PC-9 (cell line): ENCODE results near the gene CFAP47. TPM values are rescaled to one million over a fixed set of nuclear protein-coding genes. Genes with fewer than 3 reads are reported as not detected.

Source experiments
- BruUV-seq: library from RNA; stranded (reverse); fragments of 400-500 nt; replicated peaks from 2 replicates; lab custom pipeline; 2021; lab: Mats Ljungman, UMichigan
- CTCF ChIA-PET: fragments of 300-600 bp; sonication (Branson Sonifier 250); formaldehyde crosslinking; loops from one replicate; lab custom pipeline; 2022; ENCODE audit warnings: antibody characterized with exemption; lab: Charles Lee
- POLR2A ChIA-PET: fragments of 300-600 bp; sonication (Branson Sonifier 250); formaldehyde crosslinking; loops from one replicate; lab custom pipeline; 2022; ENCODE audit warnings: antibody characterized with exemption; ENCODE audit not compliant: unreplicated experiment; lab: Charles Lee
- DNase-seq, 2 experiments: peaks; one replicate each; pipeline versions ENCODE4 v3.0.0 to v3.0.0-alpha.2; 2015 to 2022; ENCODE audit warnings: mixed read lengths in 1 of 2
- H2AFZ ChIP-seq: fragments of 200-600 bp; sonication (generic); 2 replicates; pipeline ENCODE4 v1.8.1; 2017; ENCODE audit warnings: antibody characterized with exemption
- H3F3A ChIP-seq: fragments of 200-600 bp; sonication (generic); 2 replicates; pipeline ENCODE4 v1.8.1; 2017; ENCODE audit warnings: antibody characterized with exemption, mild to moderate bottlenecking, low read depth; ENCODE audit not compliant: insufficient read depth
- H3K27ac ChIP-seq: fragments of 200-600 bp; sonication (generic); 2 replicates; pipeline ENCODE4 v1.6.1; 2016; ENCODE audit warnings: mixed run types
- H3K27me3 ChIP-seq: fragments of 200-600 bp; sonication (generic); 2 replicates; pipeline ENCODE4 v1.6.1; 2016; ENCODE audit warnings: low read depth, mixed run types; ENCODE audit not compliant: insufficient read depth
- H3K36me3 ChIP-seq: fragments of 200-600 bp; sonication (generic); 2 replicates; pipeline ENCODE4 v1.6.1; 2016; ENCODE audit warnings: low read depth, mixed run types
- H3K4me1 ChIP-seq: fragments of 200-600 bp; sonication (generic); replicated peaks from 2 replicates; pipeline ENCODE4 v1.6.1; 2016; ENCODE audit warnings: mixed run types; ENCODE audit not compliant: insufficient read depth
- H3K4me2 ChIP-seq: fragments of 200-600 bp; sonication (generic); 2 replicates; pipeline ENCODE4 v1.6.1; 2017; ENCODE audit warnings: mixed run types
- H3K4me3 ChIP-seq: fragments of 200-600 bp; sonication (generic); 2 replicates; pipeline ENCODE4 v1.6.1; 2016; ENCODE audit warnings: mixed run types
- H3K79me2 ChIP-seq: fragments of 200-600 bp; sonication (generic); 2 replicates; pipeline ENCODE4 v1.6.1; 2017; ENCODE audit warnings: low read depth, mixed run types
- H3K9me2 ChIP-seq: fragments of 200-600 bp; sonication (generic); 2 replicates; pipeline ENCODE4 v1.8.1; 2017; ENCODE audit warnings: mild to moderate bottlenecking; ENCODE audit not compliant: insufficient read depth
- H3K9me3 ChIP-seq: fragments of 200-600 bp; sonication (generic); 2 replicates; pipeline ENCODE4 v1.8.1; 2016; ENCODE audit warnings: low read depth; ENCODE audit not compliant: insufficient read depth
- H4K20me1 ChIP-seq: fragments of 200-600 bp; sonication (generic); 2 replicates; pipeline ENCODE4 v1.8.1; 2017; ENCODE audit not compliant: insufficient read depth
- EZH2 ChIP-seq: fragments of 200-600 bp; sonication (generic); IDR thresholded peaks from 2 replicates; pipeline ENCODE4 v1.8.0; 2017; ENCODE audit warnings: antibody characterized with exemption, low read depth
- intact Hi-C: fragments of 100-400 bp; cut with micrococcal nuclease; formaldehyde crosslinking; loops from one replicate; pipeline ENCODE4 v1.10.0; 2022; ENCODE audit not compliant: unreplicated experiment
- total RNA-seq: library from RNA; stranded (reverse); gene quantifications from 2 replicates; pipeline ENCODE4 v1.2.3, GENCODE V29; 2021
- TF ChIP-seq, protein P1 (sequence below): fragments of 200-600 bp; sonication (generic); conservative IDR thresholded peaks from 2 replicates; pipeline ENCODE4 v1.6.1; 2017; ENCODE audit warnings: mixed run types, antibody characterized with exemption, mild to moderate bottlenecking, moderate library complexity

The CFAP47 gene
- total RNA-seq, 1 experiment from 2014 or later = not detected

DNA sequence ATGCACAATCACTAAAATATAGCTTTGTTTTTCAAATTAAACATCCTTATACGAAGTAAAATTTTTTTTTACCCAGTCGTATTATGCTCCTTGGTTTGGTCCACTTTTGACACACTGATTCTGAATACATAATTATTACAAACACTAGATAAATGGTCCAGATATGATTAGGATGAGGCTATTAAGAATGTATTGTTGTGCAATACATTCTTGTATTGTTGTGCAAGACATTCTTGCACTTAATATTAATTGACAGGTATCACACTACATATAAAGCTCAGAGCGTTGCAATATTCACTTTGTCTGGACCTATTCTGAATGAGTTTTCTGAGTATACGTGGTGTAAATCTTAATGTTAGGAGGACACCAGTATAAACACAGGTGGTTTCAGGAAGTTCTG, 464.0 kb downstream of the CFAP47 start:
- H3K36me3 ChIP-seq = no peaks in the 10 kb centered on the region
- POLR2A ChIA-PET = no interaction called here
- H3K27ac ChIP-seq = no peak overlapping the region
- CTCF ChIA-PET = no interaction called here
- H3K79me2 ChIP-seq = no peaks in the 10 kb centered on the region
- TF ChIP-seq, protein P1, sequence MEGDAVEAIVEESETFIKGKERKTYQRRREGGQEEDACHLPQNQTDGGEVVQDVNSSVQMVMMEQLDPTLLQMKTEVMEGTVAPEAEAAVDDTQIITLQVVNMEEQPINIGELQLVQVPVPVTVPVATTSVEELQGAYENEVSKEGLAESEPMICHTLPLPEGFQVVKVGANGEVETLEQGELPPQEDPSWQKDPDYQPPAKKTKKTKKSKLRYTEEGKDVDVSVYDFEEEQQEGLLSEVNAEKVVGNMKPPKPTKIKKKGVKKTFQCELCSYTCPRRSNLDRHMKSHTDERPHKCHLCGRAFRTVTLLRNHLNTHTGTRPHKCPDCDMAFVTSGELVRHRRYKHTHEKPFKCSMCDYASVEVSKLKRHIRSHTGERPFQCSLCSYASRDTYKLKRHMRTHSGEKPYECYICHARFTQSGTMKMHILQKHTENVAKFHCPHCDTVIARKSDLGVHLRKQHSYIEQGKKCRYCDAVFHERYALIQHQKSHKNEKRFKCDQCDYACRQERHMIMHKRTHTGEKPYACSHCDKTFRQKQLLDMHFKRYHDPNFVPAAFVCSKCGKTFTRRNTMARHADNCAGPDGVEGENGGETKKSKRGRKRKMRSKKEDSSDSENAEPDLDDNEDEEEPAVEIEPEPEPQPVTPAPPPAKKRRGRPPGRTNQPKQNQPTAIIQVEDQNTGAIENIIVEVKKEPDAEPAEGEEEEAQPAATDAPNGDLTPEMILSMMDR = no peak
- no peak for TF ChIP-seq EZH2
- H3K9me2 ChIP-seq = no peaks in the 10 kb centered on the region
- no peaks in the 10 kb centered on the region for H3K4me1 ChIP-seq
- H3K9me3 ChIP-seq = no peaks in the 10 kb centered on the region
- intact Hi-C loops = no loop called here
- DNase-seq = no peak
- H3K4me3 ChIP-seq = no peak overlapping the region
- no peak overlapping the region for H3K4me2 ChIP-seq
- no peaks in the 10 kb centered on the region for H4K20me1 ChIP-seq
- no peaks in the 10 kb centered on the region for H3F3A ChIP-seq
- BruUV-seq = no TSS peak
- H2AFZ ChIP-seq = no peak overlapping the region
- no peaks in the 10 kb centered on the region for H3K27me3 ChIP-seq

DNA sequence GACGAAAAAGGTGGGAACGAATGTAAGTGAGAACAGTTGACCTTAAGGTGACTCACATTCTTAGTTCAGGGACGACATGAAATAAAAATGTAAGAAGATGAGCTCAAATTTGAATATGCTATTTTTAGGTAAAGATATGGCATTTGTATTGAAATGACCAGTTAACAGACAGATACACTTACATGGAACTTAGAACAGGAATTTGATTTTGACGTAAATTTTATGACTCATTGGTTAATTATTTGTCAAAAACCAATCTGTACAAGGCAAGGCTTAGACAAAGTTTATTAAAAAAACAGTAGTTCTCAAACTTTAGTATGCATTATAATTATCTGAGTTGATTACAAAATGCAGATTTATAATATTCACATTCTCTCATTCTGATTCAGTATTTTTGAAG, 469.4 kb downstream of the CFAP47 start:
- Histone ChIP-seq H3K4me2 (no peak overlapping the region), H3K4me1 (no peaks in the 10 kb centered on the region), H3K27ac (no peak overlapping the region), H3K79me2 (no peaks in the 10 kb centered on the region), H3K27me3 (no peaks in the 10 kb centered on the region), H3F3A (no peaks in the 10 kb centered on the region), H3K9me2 (no peaks in the 10 kb centered on the region), H3K4me3 (no peak overlapping the region), H3K36me3 (no peaks in the 10 kb centered on the region), H2AFZ (no peak overlapping the region), H3K9me3 (no peaks in the 10 kb centered on the region), H4K20me1 (no peaks in the 10 kb centered on the region)
- TF ChIP-seq, protein P1 = no peak
- no peak for TF ChIP-seq EZH2
- CTCF ChIA-PET = no interaction called here
- DNase-seq = no peak
- BruUV-seq = no TSS peak
- intact Hi-C loops = no loop called here
- POLR2A ChIA-PET = no interaction called here

DNA sequence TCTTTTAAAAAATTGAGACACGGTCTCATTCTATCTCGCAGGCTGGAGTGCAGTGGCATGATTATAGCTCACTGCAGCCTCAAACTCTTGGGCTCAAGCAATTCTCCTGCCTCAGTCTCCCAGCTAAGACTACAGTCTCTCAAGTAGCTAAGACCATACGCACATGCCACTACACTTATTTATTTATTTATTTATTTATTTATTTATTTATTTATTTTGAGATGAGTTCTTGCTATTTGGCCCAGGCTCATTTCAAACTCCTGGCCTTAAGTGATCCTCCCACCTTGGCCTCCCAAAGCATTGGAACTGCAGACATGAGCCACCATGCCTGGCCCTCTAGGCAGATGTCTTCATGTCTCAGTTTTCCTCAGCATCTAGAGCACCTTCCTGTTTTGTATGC, 482.2 kb downstream of the CFAP47 start:
- H3K4me1 ChIP-seq = no peaks in the 10 kb centered on the region
- DNase-seq = no peak
- H3K79me2 ChIP-seq = no peaks in the 10 kb centered on the region
- TF ChIP-seq EZH2 = no peak
- TF ChIP-seq, protein P1 = no peak
- no peak overlapping the region for H3K27ac ChIP-seq
- no peaks in the 10 kb centered on the region for H3K27me3 ChIP-seq
- no peak overlapping the region for H3K4me2 ChIP-seq
- intact Hi-C loops = no loop called here
- no peaks in the 10 kb centered on the region for H3K36me3 ChIP-seq
- BruUV-seq = no TSS peak
- POLR2A ChIA-PET = no interaction called here
- no peaks in the 10 kb centered on the region for H3K9me3 ChIP-seq
- no peaks in the 10 kb centered on the region for H3F3A ChIP-seq
- H4K20me1 ChIP-seq = no peaks in the 10 kb centered on the region
- H2AFZ ChIP-seq = no peak overlapping the region
- H3K9me2 ChIP-seq = no peaks in the 10 kb centered on the region
- no peak overlapping the region for H3K4me3 ChIP-seq
- CTCF ChIA-PET = no interaction called here
